HG03565 (cell line): ENCODE data around the gene FAM20C.
"Not testable (repeated sequence)": the region's sequence is repeated elsewhere in the genome, so short reads cannot be mapped to it uniquely, and the experiment has no call there.

Experiments
- ATAC-seq: cut with Tn5 transposase; IDR thresholded peaks from one replicate; pipeline ENCODE4 v1.9.1; 2021; ENCODE audit warnings: mild to moderate bottlenecking, moderate library complexity; ENCODE audit not compliant: unreplicated experiment

FAM20C gene

GRCh38 chr7:255721-256361, 63.5 kb downstream of the FAM20C start:
- no peak for ATAC-seq

DNA sequence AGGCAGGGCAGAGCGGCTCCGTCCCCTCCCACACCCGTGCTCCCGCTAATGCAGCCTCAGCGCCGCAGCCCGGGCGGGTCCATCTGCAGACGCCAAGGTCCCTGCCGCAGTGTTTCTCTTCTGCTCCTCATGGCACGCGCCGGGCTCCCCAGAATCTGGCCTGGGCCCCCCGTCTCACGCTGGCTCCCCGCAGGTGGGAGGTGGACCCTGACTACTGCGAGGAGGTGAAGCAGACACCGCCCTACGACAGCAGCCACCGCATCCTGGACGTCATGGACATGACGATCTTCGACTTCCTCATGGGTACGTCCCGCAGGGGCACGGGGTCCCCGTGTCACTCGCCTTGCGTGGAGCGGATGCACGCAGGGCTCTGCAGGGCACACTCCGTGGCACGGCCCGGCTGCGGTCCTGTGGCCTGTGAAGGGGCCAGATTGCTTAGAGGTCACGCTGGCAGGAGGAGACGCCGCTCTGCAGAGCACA, 64.1 kb downstream of the FAM20C start:
- ATAC-seq: no peak

GRCh38 chr7:256981-257646, 64.7 kb downstream of the FAM20C start:
- no peak for ATAC-seq

DNA sequence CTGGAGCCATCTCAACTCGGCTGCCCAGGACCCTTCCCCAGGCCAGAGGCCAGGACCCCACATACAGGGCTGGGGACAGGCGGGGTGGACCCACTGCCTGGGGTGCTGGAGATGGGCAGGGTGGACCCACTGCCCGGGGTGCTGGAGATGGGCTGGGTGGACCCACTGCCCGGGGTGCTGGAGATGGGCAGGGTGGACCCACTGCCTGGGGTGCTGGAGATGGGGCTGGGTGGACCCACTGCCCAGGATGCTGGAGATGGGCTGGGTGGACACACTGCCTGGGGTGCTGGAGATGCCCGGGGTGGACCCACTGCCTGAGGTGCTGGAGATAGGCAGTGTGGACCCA, 65.2 kb downstream of the FAM20C start:
- ATAC-seq: no peak

DNA sequence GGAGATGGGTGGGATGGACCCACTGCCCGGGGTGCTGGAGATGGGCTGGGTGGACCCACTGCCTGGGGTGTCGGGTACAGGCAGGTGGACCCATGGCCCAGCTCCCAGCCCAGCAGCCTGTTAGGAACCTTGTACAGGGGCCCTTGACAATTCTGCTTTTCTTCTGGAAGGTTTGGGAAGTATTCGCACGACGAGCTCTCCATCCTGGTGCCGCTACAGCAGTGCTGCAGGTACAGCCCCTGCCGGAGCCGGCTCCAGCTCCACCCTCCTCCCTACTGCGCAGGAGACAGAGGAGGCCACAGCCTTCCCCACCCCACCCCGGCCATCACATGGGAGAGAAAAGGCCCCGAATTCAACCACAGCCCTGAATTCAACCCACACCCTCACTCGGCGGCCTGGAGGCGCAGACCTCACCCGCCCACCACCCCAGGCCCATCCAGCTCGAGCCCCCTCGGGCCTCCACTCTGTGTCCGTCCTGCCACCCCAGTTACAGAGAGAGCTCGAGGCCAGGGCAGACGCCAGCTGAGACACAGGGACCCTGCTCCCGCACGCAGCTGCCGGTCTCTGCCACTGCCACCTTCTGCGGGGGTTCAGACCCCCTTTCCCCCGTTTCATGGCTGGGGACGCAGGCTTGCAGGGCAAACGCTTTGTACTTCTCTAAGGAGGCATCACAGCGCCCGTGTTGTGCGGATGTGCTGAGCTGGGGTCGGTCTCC, 66.3 kb downstream of the FAM20C start:
- no peak for ATAC-seq

GRCh38 chr7:259191-259505, 66.8 kb downstream of the FAM20C start:
- ATAC-seq: no peak

DNA sequence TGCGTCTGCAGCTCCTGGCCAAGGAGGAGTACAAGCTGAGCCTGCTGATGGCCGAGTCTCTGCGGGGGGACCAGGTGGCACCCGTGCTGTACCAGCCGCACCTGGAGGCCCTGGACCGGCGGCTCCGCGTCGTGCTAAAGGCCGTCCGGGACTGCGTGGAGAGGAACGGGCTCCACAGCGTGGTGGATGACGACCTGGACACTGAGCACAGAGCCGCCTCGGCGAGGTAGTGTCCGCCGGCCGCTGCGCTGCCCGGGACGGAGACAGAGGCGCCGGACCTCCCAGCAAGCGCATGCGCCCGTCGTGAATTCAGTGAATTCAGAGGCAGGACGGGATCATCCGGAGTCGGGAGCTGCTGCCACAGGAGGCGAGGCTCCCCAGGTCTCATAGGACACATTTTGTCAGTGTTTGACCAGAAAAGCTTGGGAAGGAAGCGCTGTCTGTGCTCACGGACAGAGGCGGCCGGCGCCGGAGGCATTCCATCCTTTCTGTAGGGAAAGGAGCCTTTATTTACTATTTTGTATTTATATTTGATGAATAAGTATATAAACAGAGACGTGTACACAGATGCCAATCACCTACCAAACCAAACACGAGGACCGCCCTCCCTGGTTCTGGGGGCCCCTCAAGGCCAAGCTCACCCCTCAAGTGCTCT, 67.5 kb downstream of the FAM20C start:
- no peak for ATAC-seq

GRCh38 chr7:260441-261281, 68.3 kb downstream of the FAM20C start:
- no peak for ATAC-seq

- no peak for ATAC-seq
These were observed 69.2 kb downstream of the FAM20C start for GRCh38 chr7:261341-262250.

DNA sequence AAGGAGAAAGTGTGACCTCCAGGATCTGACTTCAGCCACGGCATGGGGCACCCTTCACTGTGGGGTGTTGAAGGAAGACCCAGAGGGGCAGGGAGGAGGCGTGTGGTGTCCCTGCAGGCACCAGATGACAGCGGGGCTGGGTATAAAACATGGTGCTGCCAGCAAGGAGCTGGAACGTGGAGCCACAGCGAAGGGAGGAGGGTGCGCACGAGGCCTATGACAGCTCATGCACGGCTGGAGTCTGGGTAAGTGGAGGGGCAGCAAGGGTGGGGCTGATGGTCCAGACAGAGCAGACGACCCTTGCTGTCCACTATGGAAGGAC, 69.8 kb downstream of the FAM20C start:
- no peak for ATAC-seq

DNA sequence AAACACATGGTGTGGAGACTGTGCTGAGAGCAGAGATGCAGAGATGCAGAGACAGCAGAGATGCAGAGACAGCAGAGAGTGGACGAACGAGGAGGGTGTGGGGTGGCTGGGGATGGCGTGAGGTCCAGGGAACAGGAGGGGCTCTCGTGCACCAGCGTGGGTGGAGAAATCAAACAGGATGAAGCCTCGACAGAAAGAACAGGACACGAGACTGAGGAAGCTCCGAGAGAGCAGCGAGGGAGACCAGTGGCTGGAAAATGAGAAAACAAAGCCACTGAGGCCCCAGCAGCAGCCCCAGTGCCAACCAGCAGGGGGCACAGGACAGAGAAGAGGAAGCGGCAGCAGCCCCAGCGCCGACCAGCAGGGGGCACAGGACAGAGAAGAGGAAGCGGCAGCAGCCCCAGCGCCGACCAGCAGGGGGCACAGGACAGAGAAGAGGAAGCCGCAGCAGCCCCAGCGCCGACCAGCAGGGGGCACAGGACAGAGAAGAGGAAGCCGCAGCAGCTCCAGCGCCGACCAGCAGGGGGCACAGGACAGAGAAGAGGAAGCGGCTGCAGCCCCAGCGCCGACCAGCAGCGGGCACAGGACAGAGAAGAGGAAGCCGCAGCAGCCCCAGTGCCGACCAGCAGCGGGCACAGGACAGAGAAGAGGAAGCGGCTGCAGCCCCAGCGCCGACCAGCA, 70.4 kb downstream of the FAM20C start:
- not testable (repeated sequence) for ATAC-seq

DNA sequence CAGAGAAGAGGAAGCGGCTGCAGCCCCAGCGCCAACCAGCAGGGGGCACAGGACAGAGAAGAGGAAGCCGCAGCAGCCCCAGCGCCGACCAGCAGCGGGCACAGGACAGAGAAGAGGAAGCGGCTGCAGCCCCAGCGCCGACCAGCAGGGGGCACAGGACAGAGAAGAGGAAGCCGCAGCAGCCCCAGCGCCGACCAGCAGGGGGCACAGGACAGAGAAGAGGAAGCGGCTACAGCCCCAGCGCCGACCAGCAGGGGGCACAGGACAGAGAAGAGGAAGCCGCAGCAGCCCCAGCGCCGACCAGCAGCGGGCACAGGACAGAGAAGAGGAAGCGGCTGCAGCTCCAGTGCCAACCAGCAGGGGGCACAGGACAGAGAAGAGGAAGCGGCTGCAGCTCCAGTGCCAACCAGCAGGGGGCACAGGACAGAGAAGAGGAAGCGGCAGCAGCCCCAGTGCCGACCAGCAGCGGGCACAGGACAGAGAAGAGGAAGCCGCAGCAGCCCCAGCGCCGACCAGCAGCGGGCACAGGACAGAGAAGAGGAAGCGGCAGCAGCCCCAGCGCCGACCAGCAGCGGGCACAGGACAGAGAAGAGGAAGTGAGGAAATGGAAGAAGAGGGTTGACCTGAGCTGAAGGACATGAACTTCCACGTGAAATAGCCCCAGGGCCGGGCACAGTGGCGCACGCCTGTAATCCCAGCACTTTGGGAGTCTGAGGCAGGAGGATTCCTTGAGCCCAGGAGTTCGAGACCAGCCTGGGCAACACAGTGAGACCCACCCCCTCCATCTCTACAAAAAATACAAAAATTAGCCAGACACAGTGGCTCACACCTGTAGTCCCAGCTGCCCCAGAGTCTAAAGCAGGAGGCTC, 71.3 kb downstream of the FAM20C start:
- not testable (repeated sequence) for ATAC-seq

- no peak for ATAC-seq
These were observed 72.3 kb downstream of the FAM20C start for GRCh38 chr7:264541-265191.

- no peak for ATAC-seq
These were observed 73.0 kb downstream of the FAM20C start for GRCh38 chr7:265192-265997.

GRCh38 chr7:265998-266850, 73.9 kb downstream of the FAM20C start:
- ATAC-seq: no peak
